Measurements from ENCODE around the gene AGXT2. TPM values are rescaled to one million over a fixed set of nuclear protein-coding genes. Genes with fewer than 3 reads are reported as not detected.

Gene AGXT2
- total and polyA plus RNA-seq, 12 donors: 0.06 to 0.11 TPM; not detected in 10

GRCh38 chr5:35001842-35002241, 45.9 kb downstream of the AGXT2 start:
- TF ChIP-seq POLR2A (IDR thresholded peaks at IDR 0.05) (no peak), CTCF (IDR thresholded peaks at IDR 0.05) (no peak)

GRCh38 chr5:34998058-34998789, 49.5 kb downstream of the AGXT2 start:
- no peaks in the 10 kb centered on the region for H3K36me3 ChIP-seq (replicated peaks in 1 of 2)
- intact Hi-C loops (cut with DNase I): no loop called here
- WGBS, 4 donors: 63 to 75% (median 71%) methylated on average over 6 of the region's 6 CpGs
- peaks cover 6% of the 10 kb centered on the region for H3K27me3 ChIP-seq
- no peak for TF ChIP-seq POLR2A (IDR thresholded peaks at IDR 0.05)
- no peak for TF ChIP-seq CTCF (IDR thresholded peaks at IDR 0.05)
- no peak for DNase-seq
- no peaks in the 10 kb centered on the region for H3K4me1 ChIP-seq (replicated peaks in 1 of 2)
- no peak overlapping the region for H3K4me3 ChIP-seq
- no peaks in the 10 kb centered on the region for H3K9me3 ChIP-seq (replicated peaks in 1 of 3)
- no peak overlapping the region for H3K27ac ChIP-seq

More at GRCh38 chr5:35001842-35002241, 45.9 kb downstream of the AGXT2 start:
- no peak for DNase-seq
- H3K27me3 ChIP-seq: peaks cover 2% of the 10 kb centered on the region
- 50 to 77% (median 66%) methylated on average over 3 of the region's 3 CpGs for WGBS, 4 donors
- no peak overlapping the region for H3K4me3 ChIP-seq
- no peaks in the 10 kb centered on the region for H3K4me1 ChIP-seq (replicated peaks in 1 of 2)
- intact Hi-C loops (cut with DNase I): loop anchor here in 1 of 2 donors (5.0 kb wide), 1 partner anchor 530 kb away; no protein-coding TSS in a partner anchor
- H3K36me3 ChIP-seq (replicated peaks in 1 of 2): no peaks in the 10 kb centered on the region
- no peaks in the 10 kb centered on the region for H3K9me3 ChIP-seq (replicated peaks in 1 of 3)
- H3K27ac ChIP-seq: no peak overlapping the region

- 68 to 90% (median 78%) methylated on average over 2 of the region's 2 CpGs for WGBS, 4 donors
Observed at GRCh38 chr5:34996261-34996660, 51.5 kb downstream of the AGXT2 start.

GRCh38 chr5:34993951-34994350, 53.8 kb downstream of the AGXT2 start:
- no peak for TF ChIP-seq POLR2A (IDR thresholded peaks at IDR 0.05)
- TF ChIP-seq CTCF (IDR thresholded peaks at IDR 0.05): no peak
- Histone ChIP-seq H3K27me3 (peaks cover 6% of the 10 kb centered on the region), H3K9me3 (replicated peaks in 1 of 3) (no peaks in the 10 kb centered on the region), H3K4me3 (no peak overlapping the region), H3K36me3 (replicated peaks in 1 of 2) (no peaks in the 10 kb centered on the region), H3K4me1 (replicated peaks in 1 of 2) (no peaks in the 10 kb centered on the region), H3K27ac (no peak overlapping the region)
- DNase-seq: no peak
- WGBS, 4 donors: 75 to 86% (median 85%) methylated on average over 8 of the region's 8 CpGs
- intact Hi-C loops (cut with DNase I): no loop called here

More at GRCh38 chr5:34996261-34996660, 51.5 kb downstream of the AGXT2 start:
- Histone ChIP-seq H3K4me1 (replicated peaks in 1 of 2) (no peaks in the 10 kb centered on the region), H3K9me3 (replicated peaks in 1 of 3) (no peaks in the 10 kb centered on the region), H3K27ac (no peak overlapping the region), H3K4me3 (no peak overlapping the region), H3K36me3 (replicated peaks in 1 of 2) (no peaks in the 10 kb centered on the region), H3K27me3 (peaks cover 6% of the 10 kb centered on the region)
- DNase-seq: no peak
- intact Hi-C loops (cut with DNase I): no loop called here
- TF ChIP-seq POLR2A (IDR thresholded peaks at IDR 0.05): no peak
- TF ChIP-seq CTCF (IDR thresholded peaks at IDR 0.05): no peak

Data from adrenal gland (tissue), 12 donors.